HEK293 (cell line): Measurements from ENCODE around the gene MTFP1.

Source experiments
- CTCF ChIA-PET: fragments of 350-600 bp; formaldehyde crosslinking; extraction: SDS; loops from one replicate; lab custom pipeline; 2021; ENCODE audit warnings: antibody characterized with exemption; lab: Yijun Ruan, JAX
- POLR2A ChIA-PET: fragments of 300-600 bp; formaldehyde crosslinking; extraction: SDS; loops from one replicate; lab custom pipeline; 2020; ENCODE audit warnings: antibody characterized with exemption, inconsistent platforms; lab: Yijun Ruan, JAX
- H3K27ac ChIP-seq: fragments of 200-500 bp; sonication (Bioruptor generic); 2 replicates; pipeline ENCODE4 v1.5.1; 2014; ENCODE audit warnings: low read depth, low read length, control low read depth, inconsistent platforms; ENCODE audit errors: extremely low read depth
- H3K36me3 ChIP-seq, 2 experiments: fragments of 200-500 bp in 1 of 2; sonication (Bioruptor generic) in 1 of 2; 1 replicate in 1 of 2; 2 replicates in 1 of 2; pipeline ENCODE4 v1.5.1; 2014 to 2017; ENCODE audit warnings: inconsistent platforms in 2 of 2, low read length in 2 of 2; ENCODE audit not compliant: control insufficient read depth in 2 of 2, insufficient read depth in 1 of 2
- H3K4me1 ChIP-seq: fragments of 200-500 bp; sonication (Bioruptor generic); 2 replicates; pipeline ENCODE4 v1.5.1; 2014; ENCODE audit warnings: mild to moderate bottlenecking, low read length, inconsistent platforms; ENCODE audit not compliant: control insufficient read depth, insufficient read depth
- H3K4me3 ChIP-seq: 2 replicates; pipeline ENCODE4 v1.5.1; 2011; ENCODE audit warnings: low read depth, mild to moderate bottlenecking, control low read depth, low read length, moderate library complexity
- H3K9me3 ChIP-seq: fragments of 200-500 bp; sonication (Bioruptor generic); 2 replicates; pipeline ENCODE4 v1.5.1; 2014; ENCODE audit warnings: low read depth, low read length, inconsistent platforms; ENCODE audit not compliant: control insufficient read depth, insufficient read depth
- AEBP2 ChIP-seq: fragments of 450-650 bp; formaldehyde crosslinking; IDR thresholded peaks from 2 replicates; pipeline ENCODE4 v1.5.1; 2016; ENCODE audit warnings: missing biosample characterization, missing genetic modification characterization, borderline replicate concordance
- BCL11A ChIP-seq: fragments of 450-650 bp; formaldehyde crosslinking; IDR thresholded peaks from 2 replicates; pipeline ENCODE4 v1.5.1; 2016; ENCODE audit warnings: low read depth, missing biosample characterization, missing genetic modification characterization
- GLIS1 ChIP-seq: fragments of 450-650 bp; formaldehyde crosslinking; IDR thresholded peaks from 2 replicates; pipeline ENCODE4 v1.5.1; 2016; ENCODE audit warnings: missing biosample characterization, missing genetic modification characterization
- SP3 ChIP-seq: fragments of 450-650 bp; formaldehyde crosslinking; IDR thresholded peaks from 2 replicates; pipeline ENCODE4 v1.5.1; 2016; ENCODE audit warnings: missing biosample characterization, missing genetic modification characterization
- WT1 ChIP-seq: fragments of 450-650 bp; formaldehyde crosslinking; IDR thresholded peaks from 2 replicates; pipeline ENCODE4 v1.5.1; 2016; ENCODE audit warnings: missing biosample characterization, missing genetic modification characterization
- ZBTB1 ChIP-seq: fragments of 450-650 bp; formaldehyde crosslinking; IDR thresholded peaks from 2 replicates; pipeline ENCODE4 v1.5.1; 2016; ENCODE audit warnings: missing biosample characterization, missing genetic modification characterization
- ZBTB20 ChIP-seq: fragments of 450-650 bp; formaldehyde crosslinking; IDR thresholded peaks from 2 replicates; pipeline ENCODE4 v1.5.1; 2016; ENCODE audit warnings: missing biosample characterization, missing genetic modification characterization
- ZNF16 ChIP-seq: fragments of 450-650 bp; formaldehyde crosslinking; IDR thresholded peaks from 2 replicates; pipeline ENCODE4 v1.5.1; 2016; ENCODE audit warnings: low read depth, missing biosample characterization, missing genetic modification characterization
- ZNF169 ChIP-seq: fragments of 450-650 bp; formaldehyde crosslinking; IDR thresholded peaks from 2 replicates; pipeline ENCODE4 v1.5.1; 2016; ENCODE audit warnings: missing biosample characterization, missing genetic modification characterization
- ZNF302 ChIP-seq: fragments of 450-650 bp; formaldehyde crosslinking; IDR thresholded peaks from 2 replicates; pipeline ENCODE4 v1.5.1; 2016; ENCODE audit warnings: missing biosample characterization, missing genetic modification characterization, low read depth
- ZNF354C ChIP-seq: fragments of 450-650 bp; formaldehyde crosslinking; IDR thresholded peaks from 2 replicates; pipeline ENCODE4 v1.5.1; 2016; ENCODE audit warnings: missing biosample characterization, missing genetic modification characterization, low read depth, borderline replicate concordance
- ZNF398 ChIP-seq: fragments of 450-650 bp; formaldehyde crosslinking; IDR thresholded peaks from 2 replicates; pipeline ENCODE4 v1.5.1; 2017; ENCODE audit warnings: missing biosample characterization, missing genetic modification characterization
- ZNF501 ChIP-seq: fragments of 450-650 bp; formaldehyde crosslinking; IDR thresholded peaks from 2 replicates; pipeline ENCODE4 v1.5.1; 2016; ENCODE audit warnings: missing biosample characterization, missing genetic modification characterization
- ZNF624 ChIP-seq: fragments of 450-650 bp; formaldehyde crosslinking; IDR thresholded peaks from 2 replicates; pipeline ENCODE4 v1.5.1; 2017; ENCODE audit warnings: missing biosample characterization, missing genetic modification characterization
- ZNF792 ChIP-seq: fragments of 450-650 bp; formaldehyde crosslinking; IDR thresholded peaks from 2 replicates; pipeline ENCODE4 v1.5.1; 2016; ENCODE audit warnings: missing biosample characterization, missing genetic modification characterization
- ZNF830 ChIP-seq: fragments of 450-650 bp; IDR thresholded peaks from 2 replicates; pipeline ENCODE4 v1.5.0; 2018; ENCODE audit warnings: missing biosample characterization, missing genetic modification characterization, low read depth, mild to moderate bottlenecking, moderate library complexity
- TF ChIP-seq, protein P1 (sequence below): fragments of 450-650 bp; formaldehyde crosslinking; IDR thresholded peaks from 2 replicates; pipeline ENCODE4 v1.5.1; 2016; ENCODE audit warnings: missing biosample characterization, missing genetic modification characterization
- TF ChIP-seq, protein P2 (sequence below): fragments of 450-650 bp; formaldehyde crosslinking; IDR thresholded peaks from 2 replicates; pipeline ENCODE4 v1.5.1; 2016; ENCODE audit warnings: missing biosample characterization, missing genetic modification characterization

The MTFP1 gene

GRCh38 chr22:30380011-30380410, 45.6 kb upstream of the MTFP1 start (continued):
- TF ChIP-seq, protein P1, sequence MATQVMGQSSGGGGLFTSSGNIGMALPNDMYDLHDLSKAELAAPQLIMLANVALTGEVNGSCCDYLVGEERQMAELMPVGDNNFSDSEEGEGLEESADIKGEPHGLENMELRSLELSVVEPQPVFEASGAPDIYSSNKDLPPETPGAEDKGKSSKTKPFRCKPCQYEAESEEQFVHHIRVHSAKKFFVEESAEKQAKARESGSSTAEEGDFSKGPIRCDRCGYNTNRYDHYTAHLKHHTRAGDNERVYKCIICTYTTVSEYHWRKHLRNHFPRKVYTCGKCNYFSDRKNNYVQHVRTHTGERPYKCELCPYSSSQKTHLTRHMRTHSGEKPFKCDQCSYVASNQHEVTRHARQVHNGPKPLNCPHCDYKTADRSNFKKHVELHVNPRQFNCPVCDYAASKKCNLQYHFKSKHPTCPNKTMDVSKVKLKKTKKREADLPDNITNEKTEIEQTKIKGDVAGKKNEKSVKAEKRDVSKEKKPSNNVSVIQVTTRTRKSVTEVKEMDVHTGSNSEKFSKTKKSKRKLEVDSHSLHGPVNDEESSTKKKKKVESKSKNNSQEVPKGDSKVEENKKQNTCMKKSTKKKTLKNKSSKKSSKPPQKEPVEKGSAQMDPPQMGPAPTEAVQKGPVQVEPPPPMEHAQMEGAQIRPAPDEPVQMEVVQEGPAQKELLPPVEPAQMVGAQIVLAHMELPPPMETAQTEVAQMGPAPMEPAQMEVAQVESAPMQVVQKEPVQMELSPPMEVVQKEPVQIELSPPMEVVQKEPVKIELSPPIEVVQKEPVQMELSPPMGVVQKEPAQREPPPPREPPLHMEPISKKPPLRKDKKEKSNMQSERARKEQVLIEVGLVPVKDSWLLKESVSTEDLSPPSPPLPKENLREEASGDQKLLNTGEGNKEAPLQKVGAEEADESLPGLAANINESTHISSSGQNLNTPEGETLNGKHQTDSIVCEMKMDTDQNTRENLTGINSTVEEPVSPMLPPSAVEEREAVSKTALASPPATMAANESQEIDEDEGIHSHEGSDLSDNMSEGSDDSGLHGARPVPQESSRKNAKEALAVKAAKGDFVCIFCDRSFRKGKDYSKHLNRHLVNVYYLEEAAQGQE (tag by site-specific recombination): no peak
- TF ChIP-seq WT1 (tag by site-specific recombination) (no peak), BCL11A (tag by site-specific recombination) (no peak), ZNF16 (no peak)

DNA sequence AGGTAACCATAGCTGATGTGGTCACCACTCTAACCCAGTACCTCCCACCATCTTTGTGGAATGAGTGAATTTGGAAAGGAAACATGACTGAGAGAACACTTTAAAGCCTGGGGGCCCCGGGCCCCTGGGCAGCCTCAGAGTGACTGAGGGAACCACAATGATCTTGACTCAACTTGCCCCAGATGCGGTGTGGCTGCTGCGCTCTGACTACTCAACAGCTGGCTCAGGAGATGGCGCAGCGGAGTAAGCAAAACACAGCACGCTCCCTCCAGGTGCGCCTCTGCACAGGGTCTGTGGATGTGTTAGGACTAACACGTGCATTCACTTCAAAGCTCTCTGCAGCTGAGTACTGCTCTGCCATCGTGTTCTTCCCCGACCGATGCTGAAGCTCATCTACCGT, 44.3 kb upstream of the MTFP1 start:
- TF ChIP-seq ZNF398 (no peak), ZBTB1 (tag by site-specific recombination) (no peak), ZNF624 (tag by site-specific recombination) (no peak), ZNF354C (no peak), AEBP2 (tag by site-specific recombination) (no peak), ZNF169 (no peak), GLIS1 (no peak), ZBTB20 (no peak), ZNF501 (no peak), ZNF830 (no peak), SP3 (tag by site-specific recombination) (no peak), ZNF792 (tag by site-specific recombination) (no peak), ZNF302 (tag by site-specific recombination) (no peak)
- TF ChIP-seq, protein P2, sequence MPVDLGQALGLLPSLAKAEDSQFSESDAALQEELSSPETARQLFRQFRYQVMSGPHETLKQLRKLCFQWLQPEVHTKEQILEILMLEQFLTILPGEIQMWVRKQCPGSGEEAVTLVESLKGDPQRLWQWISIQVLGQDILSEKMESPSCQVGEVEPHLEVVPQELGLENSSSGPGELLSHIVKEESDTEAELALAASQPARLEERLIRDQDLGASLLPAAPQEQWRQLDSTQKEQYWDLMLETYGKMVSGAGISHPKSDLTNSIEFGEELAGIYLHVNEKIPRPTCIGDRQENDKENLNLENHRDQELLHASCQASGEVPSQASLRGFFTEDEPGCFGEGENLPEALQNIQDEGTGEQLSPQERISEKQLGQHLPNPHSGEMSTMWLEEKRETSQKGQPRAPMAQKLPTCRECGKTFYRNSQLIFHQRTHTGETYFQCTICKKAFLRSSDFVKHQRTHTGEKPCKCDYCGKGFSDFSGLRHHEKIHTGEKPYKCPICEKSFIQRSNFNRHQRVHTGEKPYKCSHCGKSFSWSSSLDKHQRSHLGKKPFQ (tag by site-specific recombination): no peak
- TF ChIP-seq, all 188 proteins: peak for 0
- ChIA-PET POLR2A (interaction anchor here (1.3 to 2.1 kb wide), 2 partner anchors 24 to 54 kb away, joined by 4 to 6 read pairs; partner anchors contain the start of genes CCDC157, SF3A1 and TBC1D10A), CTCF (interaction anchor here (0.9 kb wide), 1 partner anchor 93 kb away, joined by 3 read pairs; no protein-coding TSS in a partner anchor)
- Histone ChIP-seq H3K4me3 (no peak overlapping the region), H3K27ac (no peak overlapping the region), H3K36me3 (peaks cover 0 to 81% of the 10 kb centered on the region in 2 experiments; a peak in 2 of 3 replicates), H3K9me3 (no peaks in the 10 kb centered on the region), H3K4me1 (peaks cover 2% of the 10 kb centered on the region; the same call in 1 of the 2 replicates)
